ENCODE results near the gene ELF1.

DNA sequence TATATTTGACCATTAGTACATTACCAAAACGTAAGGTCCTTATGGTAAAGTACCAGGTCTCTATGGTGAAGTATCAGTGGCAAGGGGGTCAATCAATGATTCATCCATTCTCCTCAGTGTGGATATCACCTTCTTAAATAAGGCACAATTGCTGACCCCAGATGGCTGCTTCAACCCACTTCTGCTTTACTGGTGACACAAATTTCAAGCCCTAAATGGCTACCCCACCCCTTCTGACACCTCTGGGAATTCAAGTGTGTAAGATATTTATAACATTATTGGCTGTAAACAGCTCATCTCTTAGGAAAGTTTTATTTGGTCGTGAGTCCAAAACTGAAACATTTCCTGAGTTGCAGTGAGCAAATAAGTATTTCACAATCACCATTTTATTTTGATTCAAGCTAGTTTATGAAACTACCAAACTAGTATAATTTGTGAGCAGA is 34.3 kb upstream of the ELF1 start:
- TF ChIP-seq, protein P1, sequence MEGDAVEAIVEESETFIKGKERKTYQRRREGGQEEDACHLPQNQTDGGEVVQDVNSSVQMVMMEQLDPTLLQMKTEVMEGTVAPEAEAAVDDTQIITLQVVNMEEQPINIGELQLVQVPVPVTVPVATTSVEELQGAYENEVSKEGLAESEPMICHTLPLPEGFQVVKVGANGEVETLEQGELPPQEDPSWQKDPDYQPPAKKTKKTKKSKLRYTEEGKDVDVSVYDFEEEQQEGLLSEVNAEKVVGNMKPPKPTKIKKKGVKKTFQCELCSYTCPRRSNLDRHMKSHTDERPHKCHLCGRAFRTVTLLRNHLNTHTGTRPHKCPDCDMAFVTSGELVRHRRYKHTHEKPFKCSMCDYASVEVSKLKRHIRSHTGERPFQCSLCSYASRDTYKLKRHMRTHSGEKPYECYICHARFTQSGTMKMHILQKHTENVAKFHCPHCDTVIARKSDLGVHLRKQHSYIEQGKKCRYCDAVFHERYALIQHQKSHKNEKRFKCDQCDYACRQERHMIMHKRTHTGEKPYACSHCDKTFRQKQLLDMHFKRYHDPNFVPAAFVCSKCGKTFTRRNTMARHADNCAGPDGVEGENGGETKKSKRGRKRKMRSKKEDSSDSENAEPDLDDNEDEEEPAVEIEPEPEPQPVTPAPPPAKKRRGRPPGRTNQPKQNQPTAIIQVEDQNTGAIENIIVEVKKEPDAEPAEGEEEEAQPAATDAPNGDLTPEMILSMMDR (IDR thresholded peaks at IDR 0.05), result no peak
- TF ChIP-seq CREB1 (CRISPR knock-in tag; IDR thresholded peaks at IDR 0.05) (no peak), ZNF232 (CRISPR knock-in tag; IDR thresholded peaks at IDR 0.05) (no peak), FOXK1 (CRISPR knock-in tag; IDR thresholded peaks at IDR 0.05) (no peak), TP53 (CRISPR knock-in tag; IDR thresholded peaks at IDR 0.05) (no peak)
- TF ChIP-seq, protein P2, sequence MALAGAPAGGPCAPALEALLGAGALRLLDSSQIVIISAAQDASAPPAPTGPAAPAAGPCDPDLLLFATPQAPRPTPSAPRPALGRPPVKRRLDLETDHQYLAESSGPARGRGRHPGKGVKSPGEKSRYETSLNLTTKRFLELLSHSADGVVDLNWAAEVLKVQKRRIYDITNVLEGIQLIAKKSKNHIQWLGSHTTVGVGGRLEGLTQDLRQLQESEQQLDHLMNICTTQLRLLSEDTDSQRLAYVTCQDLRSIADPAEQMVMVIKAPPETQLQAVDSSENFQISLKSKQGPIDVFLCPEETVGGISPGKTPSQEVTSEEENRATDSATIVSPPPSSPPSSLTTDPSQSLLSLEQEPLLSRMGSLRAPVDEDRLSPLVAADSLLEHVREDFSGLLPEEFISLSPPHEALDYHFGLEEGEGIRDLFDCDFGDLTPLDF (CRISPR knock-in tag; IDR thresholded peaks at IDR 0.05), result no peak
- TF ChIP-seq, protein P3, sequence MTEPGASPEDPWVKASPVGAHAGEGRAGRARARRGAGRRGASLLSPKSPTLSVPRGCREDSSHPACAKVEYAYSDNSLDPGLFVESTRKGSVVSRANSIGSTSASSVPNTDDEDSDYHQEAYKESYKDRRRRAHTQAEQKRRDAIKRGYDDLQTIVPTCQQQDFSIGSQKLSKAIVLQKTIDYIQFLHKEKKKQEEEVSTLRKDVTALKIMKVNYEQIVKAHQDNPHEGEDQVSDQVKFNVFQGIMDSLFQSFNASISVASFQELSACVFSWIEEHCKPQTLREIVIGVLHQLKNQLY (CRISPR knock-in tag; IDR thresholded peaks at IDR 0.05), result no peak

Measured in WTC11 (cell line).